ENCODE data around the gene SLC30A9.

GRCh38 chr4:42101446-42101975 is 111.2 kb downstream of the SLC30A9 start:
- TF ChIP-seq GATA2 (IDR thresholded peaks at IDR 0.05; ENCODE audit: low read depth, low read length) = no peak
- no peak for TF ChIP-seq GATA3 (IDR thresholded peaks at IDR 0.05; ENCODE audit: low read depth, low read length)

Data from SH-SY5Y (cell line).